Muscle of back (tissue), 13 donors: Measurements from ENCODE around the gene RFX4. TPM values are rescaled to one million over a fixed set of nuclear protein-coding genes. Genes with fewer than 3 reads are reported as not detected.
A peak's percentile ranks its signal among the peaks of the same experiment; 100 is the strongest.

Experiments
- DNase-seq, 3 donors: peaks; one replicate each; pipeline versions ENCODE4 v3.0.0 to v3.0.0-alpha.2; 2013
- long read RNA-seq, 9 donors: transcript quantifications; one replicate each; lab custom pipeline, GENCODE V29; 2026
- polyA plus RNA-seq, 10 donors: library from polyadenylated mRNA; unstranded; fragments of 120-200 nt; gene quantifications; one replicate each; pipeline ENCODE4 v1.2.1, GENCODE V29; 2013; ENCODE audit not compliant: insufficient read length in 10 of 10

RFX4 gene
- under 1 TPM in 8 of 10 donors, not detected in 2; 0.05 to 0.39 (median 0.14) TPM for polyA plus RNA-seq
- long read RNA-seq, donor 1 = 0 reads
- long read RNA-seq, donor 2 = 0 reads
- long read RNA-seq, donor 3 = 0 reads
- long read RNA-seq, donor 4 = 0 reads
- long read RNA-seq, donor 5 = 0 reads
- long read RNA-seq, donor 6 = 0 reads
- long read RNA-seq, donor 7 = 0 reads
- long read RNA-seq, donor 8 = 0 reads
- long read RNA-seq, donor 9 = 0 reads

GRCh38 chr12:106582641-106583230, at the start of gene RFX4:
TSS of gene RFX4 (plus strand) at chr12:106583004. CDS start at chr12:106583321, 317 bp downstream.
- DNase-seq = peak in 1 of 3 donors; percentile 27

GRCh38 chr12:106541201-106541600, 41.6 kb upstream of the RFX4 start:
- DNase-seq = no peak

GRCh38 chr12:106551410-106551809, 31.4 kb upstream of the RFX4 start:
- DNase-seq = no peak

GRCh38 chr12:106552228-106552627, 30.6 kb upstream of the RFX4 start:
- no peak for DNase-seq

- no peak for DNase-seq
Measured at GRCh38 chr12:106564678-106565329, 18.0 kb upstream of the RFX4 start.

- no peak for DNase-seq
Measured at GRCh38 chr12:106566771-106567170, 16.0 kb upstream of the RFX4 start.

- DNase-seq = no peak
Measured at GRCh38 chr12:106573239-106573638, 9.6 kb upstream of the RFX4 start.

- no peak for DNase-seq
Measured at GRCh38 chr12:106576848-106577247, 6.0 kb upstream of the RFX4 start.

- DNase-seq = no peak
Measured at GRCh38 chr12:106580671-106581508, 1.9 kb upstream of the RFX4 start.

- peak in 1 of 3 donors; percentile 54 for DNase-seq
Measured at GRCh38 chr12:106581543-106582248, 1.1 kb upstream of the RFX4 start.

GRCh38 chr12:106582249-106582591, 584 bp upstream of the RFX4 start:
- DNase-seq = no peak

- DNase-seq = peak in 1 of 3 donors; percentile 47
Measured at GRCh38 chr12:106583242-106584103, 669 bp downstream of the RFX4 start.

- peak in 1 of 3 donors; percentile 19 for DNase-seq
Measured at GRCh38 chr12:106584104-106585064, 1.6 kb downstream of the RFX4 start.

- DNase-seq = no peak
Measured at GRCh38 chr12:106585105-106585520, 2.3 kb downstream of the RFX4 start.

- peak in 1 of 3 donors; percentile 37 for DNase-seq
Measured at GRCh38 chr12:106585521-106586277, 2.9 kb downstream of the RFX4 start.

- no peak for DNase-seq
Measured at GRCh38 chr12:106586278-106586802, 3.5 kb downstream of the RFX4 start.

- DNase-seq = peak in 2 of 3 donors; percentile 26 to 49
Measured at GRCh38 chr12:106586803-106587684, 4.2 kb downstream of the RFX4 start.
